GM12874 (cell line): ENCODE results near the gene TMEM208.

Source experiments
- TF ChIP-seq, protein P1 (sequence below): IDR thresholded peaks from 2 replicates; pipeline ENCODE4 v1.5.1; 2011; ENCODE audit warnings: low read depth, mild to moderate bottlenecking, control low read depth, low read length, moderate library complexity; ENCODE audit not compliant: insufficient read depth

TMEM208 gene

DNA sequence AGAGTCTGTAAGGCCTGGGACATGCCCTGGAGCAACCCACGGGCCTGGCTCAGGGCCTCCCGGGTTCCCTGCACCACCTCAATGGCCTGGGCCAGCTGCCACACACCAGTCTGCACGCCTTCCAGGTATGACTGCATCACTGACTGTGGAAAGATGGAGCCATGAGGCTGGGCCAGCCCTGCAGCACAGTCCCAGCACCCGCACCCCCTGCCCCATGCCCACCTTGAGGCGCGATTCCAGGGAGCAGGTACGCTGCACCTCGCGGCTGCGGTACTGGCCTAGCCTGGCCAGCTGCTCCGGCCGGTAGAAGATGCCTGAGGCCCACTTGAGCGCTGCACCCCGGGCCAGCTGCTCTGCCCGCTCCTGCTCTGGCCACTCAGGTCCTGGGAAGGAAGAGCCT, 38.1 kb upstream of the TMEM208 start:
- TF ChIP-seq, protein P1, sequence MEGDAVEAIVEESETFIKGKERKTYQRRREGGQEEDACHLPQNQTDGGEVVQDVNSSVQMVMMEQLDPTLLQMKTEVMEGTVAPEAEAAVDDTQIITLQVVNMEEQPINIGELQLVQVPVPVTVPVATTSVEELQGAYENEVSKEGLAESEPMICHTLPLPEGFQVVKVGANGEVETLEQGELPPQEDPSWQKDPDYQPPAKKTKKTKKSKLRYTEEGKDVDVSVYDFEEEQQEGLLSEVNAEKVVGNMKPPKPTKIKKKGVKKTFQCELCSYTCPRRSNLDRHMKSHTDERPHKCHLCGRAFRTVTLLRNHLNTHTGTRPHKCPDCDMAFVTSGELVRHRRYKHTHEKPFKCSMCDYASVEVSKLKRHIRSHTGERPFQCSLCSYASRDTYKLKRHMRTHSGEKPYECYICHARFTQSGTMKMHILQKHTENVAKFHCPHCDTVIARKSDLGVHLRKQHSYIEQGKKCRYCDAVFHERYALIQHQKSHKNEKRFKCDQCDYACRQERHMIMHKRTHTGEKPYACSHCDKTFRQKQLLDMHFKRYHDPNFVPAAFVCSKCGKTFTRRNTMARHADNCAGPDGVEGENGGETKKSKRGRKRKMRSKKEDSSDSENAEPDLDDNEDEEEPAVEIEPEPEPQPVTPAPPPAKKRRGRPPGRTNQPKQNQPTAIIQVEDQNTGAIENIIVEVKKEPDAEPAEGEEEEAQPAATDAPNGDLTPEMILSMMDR: no peak

DNA sequence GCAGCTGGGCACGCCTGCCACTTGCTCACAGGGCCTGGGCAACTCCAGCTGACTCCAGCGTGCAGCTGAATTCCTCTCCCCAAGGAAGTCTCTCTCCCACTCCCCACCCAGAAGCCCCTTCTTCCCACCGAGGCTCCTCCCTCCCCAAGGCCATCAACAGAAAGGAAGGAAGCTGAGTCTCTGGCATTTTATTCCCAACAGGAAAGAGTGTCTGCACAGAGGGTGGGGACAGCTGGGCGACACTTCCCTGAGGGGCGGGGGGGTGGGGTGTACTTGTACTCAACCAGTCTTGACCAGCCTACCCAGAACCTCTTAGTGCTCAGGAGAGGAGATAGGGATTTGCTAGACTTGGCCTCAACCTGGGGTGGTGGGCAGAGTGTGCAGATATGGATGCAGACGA, 36.9 kb upstream of the TMEM208 start, which contains the start of gene EXOC3L1:
EXOC3L1 (minus strand) TSS at position 96 of the 400 bp plus-strand sequence. CDS start 460 bp downstream, outside the sequence.
- TF ChIP-seq, protein P1: no peak

DNA sequence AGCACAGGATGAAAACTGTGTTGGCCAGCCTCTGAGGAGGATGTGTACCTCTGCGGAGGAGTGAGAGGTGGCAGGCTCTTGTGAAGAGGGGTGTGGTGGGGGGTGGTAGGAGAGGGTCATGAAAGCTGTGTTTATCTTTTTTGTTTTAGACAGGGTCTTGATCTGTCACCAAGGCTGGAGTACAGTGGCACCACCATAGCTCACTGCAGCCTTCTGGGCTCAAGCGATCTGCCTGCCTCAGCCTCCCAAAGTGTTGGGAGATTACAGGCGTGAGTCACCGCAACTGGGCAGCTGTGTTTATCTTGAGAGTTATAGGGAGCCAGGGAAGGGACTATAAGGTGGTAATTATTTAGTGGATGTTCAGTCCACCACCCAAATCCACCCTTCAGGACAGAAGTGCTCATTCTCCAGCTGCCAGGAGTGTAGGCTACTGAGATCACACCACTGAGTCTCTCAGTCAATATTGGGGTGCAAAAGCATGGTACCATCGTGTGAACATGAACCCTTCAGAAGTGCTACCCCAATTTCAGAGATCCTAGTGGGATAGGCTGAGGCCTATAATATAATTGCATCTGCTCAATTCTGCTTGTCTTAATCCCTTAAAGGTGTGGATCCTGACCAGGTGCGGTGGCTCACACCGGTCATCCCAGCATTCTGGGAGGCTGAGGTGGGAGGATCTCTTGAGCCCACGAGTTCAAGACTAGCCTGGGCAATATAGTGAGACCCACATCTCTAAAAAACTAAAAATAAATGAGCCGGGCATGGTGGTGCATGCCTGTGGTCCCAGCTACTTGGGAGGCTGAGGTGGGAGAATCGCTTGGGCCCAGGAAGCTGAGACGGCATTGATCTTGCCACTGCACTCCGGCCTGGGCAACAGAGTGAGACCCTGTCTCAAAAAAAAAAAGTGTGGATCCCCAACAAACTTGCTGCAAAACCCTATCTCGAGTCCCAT, 36.2 kb upstream of the TMEM208 start:
- TF ChIP-seq, protein P1: no peak

DNA sequence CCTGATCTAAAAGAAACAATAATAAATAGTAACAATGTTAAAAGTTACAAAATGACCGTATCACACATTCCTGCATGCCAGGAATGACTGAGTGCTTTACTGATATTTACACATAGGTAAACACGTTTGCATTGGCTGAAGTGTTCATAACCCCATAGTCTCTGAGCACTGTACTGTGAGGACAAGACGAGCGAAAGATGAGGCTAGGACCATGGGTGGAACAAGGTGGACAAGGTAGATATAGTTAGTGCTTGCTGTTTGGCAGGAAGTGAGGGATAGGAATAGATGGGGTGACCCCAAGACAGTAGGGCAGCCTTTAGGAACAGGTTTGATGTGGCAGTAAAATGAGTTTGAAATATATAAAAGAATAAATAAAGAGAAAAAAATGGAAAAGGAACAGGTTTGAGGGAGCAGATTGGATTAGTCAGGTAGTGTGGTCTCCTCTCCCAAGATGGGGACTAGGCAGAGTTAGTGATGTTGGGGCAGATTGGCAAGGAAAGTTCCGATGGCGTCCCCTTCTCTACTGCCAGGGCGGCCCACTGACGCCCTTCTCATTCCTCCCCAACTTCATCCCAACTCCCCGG, 35.4 kb upstream of the TMEM208 start:
- TF ChIP-seq, protein P1: no peak

DNA sequence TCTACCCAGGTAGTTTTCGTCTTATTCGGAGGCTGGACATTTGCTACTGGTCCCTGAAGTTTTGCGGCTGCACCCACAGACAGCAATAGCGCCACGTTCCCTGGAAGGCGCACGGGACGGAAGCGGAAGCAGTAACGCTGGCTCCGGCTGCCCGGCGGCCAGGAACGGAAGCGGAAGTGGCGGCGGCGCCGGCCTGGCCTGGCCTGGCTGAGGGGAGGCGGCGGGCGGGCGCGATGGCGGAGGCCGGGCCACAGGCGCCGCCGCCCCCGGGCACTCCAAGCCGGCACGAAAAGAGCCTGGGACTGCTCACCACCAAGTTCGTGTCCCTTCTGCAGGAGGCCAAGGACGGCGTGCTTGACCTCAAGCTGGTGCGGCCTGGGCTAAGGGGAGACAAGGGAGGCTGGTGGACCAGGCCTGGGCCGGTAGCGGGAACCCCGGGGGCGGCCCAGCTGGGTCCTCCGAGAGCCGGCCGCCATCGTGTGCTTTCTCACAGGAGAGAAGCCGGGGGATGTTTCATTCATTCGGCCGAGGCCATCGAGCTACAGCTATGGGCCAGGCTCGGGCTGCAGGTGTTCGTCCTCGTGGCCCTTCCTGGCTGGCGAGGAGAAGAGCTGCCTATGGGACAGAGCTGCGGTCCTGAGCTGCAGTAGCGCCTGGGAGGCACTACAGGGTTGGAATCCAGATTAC, 34.8 kb upstream of the TMEM208 start, which contains the start of gene E2F4:
E2F4 (plus strand) TSS at position 161 of the 687 bp plus-strand sequence; CDS start at position 234, 73 bp downstream.
- TF ChIP-seq, protein P1: no peak

DNA sequence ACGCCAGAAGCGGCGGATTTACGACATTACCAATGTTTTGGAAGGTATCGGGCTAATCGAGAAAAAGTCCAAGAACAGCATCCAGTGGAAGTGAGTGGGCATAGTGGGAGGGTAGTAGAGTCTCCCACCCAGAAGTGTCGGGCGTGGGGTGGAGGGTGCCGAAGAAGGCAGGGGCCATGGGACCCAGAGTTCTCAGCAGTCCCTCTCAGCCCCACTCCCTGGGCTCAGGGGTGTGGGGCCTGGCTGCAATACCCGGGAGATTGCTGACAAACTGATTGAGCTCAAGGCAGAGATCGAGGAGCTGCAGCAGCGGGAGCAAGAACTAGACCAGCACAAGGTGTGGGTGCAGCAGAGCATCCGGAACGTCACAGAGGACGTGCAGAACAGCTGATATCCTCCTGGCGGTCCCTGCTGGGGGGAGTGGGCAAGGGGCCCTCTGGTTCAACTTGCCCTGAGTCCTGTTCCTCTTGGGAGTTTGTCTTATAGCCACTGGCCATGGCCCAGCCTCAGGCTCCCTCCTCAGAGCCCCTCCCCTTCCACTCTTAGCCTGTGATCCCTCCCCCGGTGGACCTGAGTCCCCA, 34.1 kb upstream of the TMEM208 start:
- TF ChIP-seq, protein P1: no peak
